ENCODE data around the gene SALL3.
"Not testable (repeated sequence)": the region's sequence is repeated elsewhere in the genome, so short reads cannot be mapped to it uniquely, and the experiment has no call there.

The SALL3 gene

DNA sequence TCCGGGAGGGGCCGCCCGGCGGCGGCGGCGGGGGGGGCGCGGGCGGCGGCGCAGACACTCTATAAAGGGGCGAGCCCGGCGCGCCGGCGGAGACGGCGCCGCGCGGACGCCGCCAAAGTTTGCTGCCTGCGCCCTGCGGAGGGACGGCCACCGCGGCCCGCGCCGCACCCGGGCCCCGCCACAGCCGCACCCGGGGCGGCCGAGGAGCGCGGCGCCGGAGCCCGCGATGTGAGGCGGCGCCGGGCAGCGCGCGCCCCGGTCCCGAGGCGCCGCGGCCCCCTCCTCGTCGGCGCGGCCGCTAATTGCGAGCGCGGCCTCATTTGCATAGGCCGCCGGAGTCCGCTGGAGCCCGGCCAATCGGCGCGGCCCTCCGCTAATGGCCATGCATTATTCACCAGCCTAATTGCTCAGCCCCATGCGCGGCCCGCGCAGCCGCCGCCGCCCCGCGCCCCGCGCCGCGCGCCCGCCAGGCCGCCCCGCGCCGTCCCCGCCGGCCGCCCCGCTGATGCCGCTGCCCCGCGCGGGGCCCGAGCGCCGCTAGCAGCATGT is at the start of gene SALL3:
Gene SALL3, plus strand, starts transcription at position 89 of the 549 bp plus-strand sequence. Its CDS starts 457 bp downstream, at position 546.
- peak in 1 of 2 experiments; percentile 42 for DNase-seq

DNA sequence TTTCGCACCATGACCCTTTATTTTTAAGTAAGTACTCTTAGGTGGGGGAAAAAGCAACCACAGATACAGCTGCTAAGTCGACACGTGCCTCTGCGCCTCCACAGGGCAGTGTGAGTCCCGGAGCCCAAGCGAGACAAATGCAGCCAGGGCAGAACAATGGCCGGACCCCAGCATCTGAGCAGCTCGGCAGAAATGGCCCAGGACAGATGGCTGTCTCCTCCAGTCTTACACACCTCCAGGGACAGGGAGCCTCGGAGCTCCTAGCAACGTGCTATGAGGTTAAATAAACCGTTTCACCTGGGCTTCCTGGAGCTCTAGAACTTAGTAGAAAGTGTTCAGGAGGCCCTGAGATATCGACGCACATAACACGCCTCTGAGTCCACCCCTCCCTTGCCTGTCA is 47.3 kb upstream of the SALL3 start:
- no peak for DNase-seq

DNA sequence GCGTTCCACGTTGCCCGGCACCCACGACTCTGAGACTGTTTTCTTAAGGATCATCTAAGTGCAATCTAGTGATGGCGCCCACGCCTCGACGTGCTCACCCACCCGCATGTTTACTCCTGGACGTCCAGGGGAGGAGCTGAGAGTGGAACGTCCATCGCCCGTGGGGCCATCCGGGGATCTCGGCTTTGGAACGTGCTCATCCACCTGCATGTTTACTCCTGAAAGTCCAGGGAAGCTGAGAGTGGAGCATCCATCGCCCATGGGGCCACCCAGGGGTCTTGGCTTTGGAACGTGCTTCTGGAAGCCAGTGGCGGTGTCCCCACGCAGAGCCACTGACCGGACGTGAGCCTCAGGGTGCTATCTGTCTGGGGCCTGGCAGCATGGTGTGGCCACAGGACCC is 45.6 kb upstream of the SALL3 start:
- DNase-seq = no peak

DNA sequence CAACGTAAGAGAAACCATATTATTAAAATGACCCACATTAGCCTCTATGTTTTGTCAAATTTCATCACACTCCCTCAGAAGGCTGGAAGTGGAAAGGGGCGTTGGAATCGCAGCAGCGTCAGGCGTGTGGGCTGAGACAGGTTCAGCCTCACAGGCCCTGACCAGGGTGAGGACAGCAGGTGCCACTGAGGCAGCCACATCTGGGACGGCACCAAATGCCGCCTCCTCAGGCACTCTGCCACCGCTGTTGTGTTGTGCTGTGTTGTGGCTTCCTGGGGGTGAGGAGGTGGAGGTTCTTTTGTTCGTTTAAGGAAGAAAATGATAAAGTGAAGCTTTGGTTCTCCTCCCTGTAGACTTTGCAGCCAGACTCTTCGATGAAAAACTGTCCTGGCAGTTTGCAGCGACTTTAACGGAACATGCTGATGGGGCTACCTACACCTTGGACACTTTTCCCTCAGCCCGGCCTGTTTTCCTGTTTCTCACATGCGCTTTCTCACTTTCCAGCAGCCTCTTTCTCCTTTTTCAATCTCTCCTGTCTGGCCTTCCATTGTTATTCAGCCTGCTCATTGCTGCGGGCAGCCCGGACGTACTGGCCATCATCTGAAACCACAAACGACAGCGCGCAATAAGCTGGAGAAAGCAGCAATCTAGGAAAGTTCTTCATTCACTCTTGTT is 44.9 kb upstream of the SALL3 start:
- no peak for DNase-seq

DNA sequence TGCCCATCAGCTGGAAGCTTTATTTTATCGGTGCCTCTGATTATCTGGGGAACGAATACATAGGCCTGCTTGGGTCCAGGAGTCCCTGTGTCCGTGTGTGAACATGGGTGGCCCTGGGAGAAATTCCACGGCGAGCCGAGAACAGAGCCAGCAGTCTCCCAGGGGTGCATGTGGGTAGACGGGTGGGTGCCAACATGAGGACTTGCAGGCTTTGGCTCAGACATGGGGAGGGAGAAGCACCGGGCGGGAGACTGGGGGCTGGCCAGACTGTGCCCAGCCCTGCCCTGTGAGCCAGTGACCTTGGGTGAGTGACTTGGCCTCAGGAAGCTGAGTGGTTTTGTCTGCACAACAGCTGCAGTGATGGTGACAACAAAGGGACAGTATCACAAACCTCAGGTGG is 44.2 kb upstream of the SALL3 start:
- DNase-seq = no peak

DNA sequence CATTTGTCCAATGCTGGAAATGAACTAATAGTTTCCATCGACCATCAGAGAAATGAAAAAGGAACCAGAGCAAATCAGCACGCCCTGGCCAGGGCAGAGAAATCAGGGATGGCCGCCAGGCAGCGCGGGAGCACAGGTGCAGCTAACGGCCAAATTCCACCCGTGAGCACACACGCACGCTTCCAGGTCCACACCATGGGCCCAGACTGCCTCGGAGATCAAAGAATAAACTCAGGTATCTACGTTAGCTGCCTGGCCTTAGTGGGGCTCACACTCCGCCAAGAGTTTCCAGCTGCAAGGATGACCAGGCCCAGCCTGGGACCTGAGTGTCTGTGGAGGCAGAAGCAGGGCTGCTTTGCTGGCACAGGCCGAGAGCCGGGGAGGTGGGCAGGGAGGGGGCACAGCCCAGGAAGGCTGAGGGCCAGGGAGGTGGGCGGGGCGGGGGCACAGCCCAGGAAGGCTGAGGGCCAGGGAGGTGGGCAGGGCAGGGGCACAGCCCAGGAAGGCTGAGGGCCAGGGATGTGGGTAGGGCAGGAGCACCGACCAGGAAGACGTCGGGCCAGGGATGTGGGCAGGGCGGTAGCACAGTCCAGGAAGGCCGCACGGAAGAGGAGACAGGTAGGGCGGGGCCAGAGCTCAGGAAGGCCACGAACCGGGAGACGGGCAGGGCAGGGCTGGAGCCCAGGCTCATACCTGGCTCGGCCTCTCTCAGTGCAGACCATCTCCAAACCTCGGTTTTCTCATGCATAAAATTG is 43.2 kb upstream of the SALL3 start:
- DNase-seq = no peak

DNA sequence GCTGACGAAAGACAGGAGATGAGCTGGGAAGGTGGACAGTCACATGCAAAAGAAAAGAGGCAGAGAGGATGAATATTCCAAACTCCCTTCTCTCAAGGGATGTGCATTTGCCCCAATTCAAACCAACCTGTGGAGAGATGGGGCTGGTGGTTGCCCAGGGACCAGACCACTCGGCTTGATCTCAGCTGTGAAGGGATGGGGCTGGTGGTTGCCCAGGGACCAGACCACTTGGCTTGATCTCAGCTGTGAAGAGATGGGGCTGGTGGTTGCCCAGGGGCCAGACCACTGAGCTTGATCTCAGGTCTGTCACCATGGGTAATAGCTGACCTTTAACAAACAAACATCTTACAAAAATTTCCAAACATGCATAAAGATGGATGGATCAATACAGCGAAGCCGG is 42.5 kb upstream of the SALL3 start:
- no peak for DNase-seq

DNA sequence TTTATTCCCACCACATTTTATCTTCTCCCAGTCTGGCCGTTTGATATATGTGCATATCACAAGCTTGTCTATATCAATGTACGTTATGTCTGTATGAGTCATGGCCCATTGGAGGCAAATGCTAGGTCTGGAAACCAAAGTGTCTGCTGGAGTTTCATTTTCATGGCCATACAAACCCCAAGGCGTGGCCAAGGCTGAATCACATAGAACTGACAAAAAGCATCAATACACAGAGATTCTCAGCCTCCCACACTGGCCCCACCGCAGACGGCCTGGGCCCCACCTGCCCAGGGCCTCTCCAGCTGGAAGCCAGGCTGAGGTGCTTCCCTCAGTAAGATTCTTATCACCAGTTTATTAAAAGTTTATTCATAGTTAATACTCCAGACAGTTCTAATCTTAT is 40.5 kb upstream of the SALL3 start:
- no peak for DNase-seq

DNA sequence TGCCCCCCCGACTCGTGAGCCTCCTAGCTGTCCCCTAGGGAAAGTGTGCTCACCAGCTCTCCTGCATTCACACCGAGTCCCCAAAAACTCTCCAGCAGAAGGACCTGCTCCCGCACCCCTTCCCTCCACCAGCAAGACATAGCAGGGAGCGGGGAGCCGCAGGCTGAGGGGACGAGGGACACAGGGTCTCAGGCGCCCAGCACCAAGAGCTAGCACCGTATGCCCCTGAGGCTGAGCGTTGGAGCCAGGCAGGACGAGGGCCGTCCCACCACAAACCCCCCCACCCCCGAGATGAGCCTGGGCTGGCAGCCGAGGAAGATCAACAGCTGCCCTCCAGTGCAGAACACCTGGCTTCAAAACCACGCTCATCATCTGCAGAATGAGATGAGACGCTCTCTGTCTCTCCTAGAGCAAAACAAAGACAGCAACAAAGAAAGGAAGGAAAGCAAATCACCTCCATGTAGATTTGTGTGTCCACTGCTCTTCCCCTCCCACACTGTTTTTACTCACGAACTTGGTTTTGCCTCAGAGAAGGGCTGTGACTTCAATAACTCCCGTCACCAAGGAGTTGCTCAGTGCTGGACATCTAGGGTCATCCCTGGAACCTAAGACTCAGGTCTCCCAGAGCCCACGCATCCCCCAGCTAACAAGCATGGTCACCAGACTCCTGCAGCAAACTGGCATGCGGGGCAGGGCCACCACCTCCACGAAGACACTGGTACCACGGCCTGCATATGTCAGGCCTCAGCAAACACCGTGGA is 39.7 kb upstream of the SALL3 start:
- no peak for DNase-seq

DNA sequence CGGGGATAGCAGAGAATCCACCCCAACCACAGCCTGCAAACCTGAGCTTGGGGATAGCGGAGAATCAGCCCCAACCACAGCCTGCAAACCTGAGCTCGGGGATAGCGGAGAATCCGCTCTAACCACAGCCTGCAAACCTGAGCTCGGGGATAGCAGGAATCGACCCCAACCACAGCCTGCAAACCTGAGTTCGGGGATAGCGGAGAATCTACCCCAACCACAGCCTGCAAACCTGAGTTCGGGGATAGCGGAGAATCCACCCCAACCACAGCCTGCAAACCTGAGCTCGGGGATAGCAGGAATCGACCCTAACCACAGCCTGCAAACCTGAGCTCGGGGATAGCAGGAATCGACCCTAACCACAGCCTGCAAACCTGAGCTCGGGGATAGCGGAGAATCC is 37.4 kb upstream of the SALL3 start:
- DNase-seq = not testable (repeated sequence)

DNA sequence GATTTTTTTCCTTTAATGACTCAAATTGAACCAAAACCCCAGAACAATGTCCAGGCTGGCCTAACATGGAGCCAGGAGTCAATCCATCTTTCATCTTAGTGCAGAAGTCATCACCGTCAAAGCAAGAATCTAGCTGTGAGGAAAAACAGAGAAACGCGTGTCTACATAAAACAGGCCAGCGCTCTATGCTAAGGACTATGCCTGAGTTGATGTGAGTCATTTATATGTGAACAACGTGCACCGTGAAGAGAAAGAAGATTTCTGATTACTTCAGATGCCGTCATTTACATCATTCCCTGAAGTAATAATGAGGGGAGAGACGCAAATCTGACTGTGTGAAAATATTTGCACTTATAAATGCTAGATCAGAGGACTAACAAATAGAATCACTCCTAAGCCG is 34.0 kb upstream of the SALL3 start:
- DNase-seq = no peak

DNA sequence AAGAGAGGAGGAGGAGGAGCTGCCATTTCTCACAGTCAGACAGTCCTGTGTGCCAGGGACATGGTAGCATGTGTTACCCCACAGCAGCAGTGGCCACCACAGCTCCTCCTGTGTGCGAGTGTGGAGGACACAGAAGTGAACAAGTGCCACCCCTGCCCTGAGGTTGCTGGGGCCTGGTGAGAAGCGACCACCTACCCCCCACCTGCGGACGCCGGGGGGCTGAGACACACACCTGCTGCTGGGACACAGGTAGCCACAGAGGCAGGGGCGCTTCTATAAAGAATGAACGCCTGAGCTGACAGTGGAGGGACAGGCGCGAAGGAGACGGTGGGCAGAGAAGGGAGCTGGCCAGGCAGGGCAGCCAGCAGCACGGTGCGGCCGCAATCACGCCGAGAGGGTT is 32.3 kb upstream of the SALL3 start:
- DNase-seq = no peak

DNA sequence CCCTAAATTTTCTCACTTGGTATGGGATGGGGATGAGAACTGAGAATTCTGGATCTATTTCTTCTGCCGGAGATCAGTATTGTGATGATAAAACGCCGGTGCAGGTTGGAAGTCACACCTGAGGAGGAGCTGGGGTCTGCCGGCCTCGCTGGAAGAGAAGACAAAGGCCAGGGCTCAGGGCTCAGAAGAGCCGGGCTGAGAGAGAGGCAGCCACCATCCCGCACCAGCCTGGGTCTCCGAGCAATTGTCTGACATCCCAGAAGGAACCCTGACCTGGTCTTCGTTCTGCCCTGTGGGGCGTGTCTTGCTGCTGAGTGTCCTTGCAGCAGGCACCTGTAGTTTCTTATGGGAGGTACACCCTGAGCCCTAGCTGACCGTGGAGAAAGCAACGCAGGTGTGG is 31.4 kb upstream of the SALL3 start:
- DNase-seq = no peak

DNA sequence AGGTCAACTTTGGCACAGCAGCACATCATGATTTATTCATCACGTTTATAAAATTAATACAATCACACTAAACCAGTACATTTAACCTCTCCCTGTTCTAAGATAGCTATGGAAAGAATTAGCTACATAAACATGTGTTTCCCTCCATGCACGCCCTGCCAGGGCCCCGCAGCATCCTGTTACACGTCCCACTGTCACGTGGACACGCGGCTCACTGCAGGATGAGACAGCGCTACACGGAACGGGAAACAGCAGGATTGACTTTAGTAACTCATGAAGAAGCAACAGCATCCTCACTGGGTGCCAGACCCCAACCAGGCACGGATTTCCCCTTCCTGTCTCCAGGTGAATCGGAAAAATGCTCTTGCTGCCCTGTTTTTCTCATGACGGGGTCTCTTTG is 30.9 kb upstream of the SALL3 start:
- DNase-seq = no peak

DNA sequence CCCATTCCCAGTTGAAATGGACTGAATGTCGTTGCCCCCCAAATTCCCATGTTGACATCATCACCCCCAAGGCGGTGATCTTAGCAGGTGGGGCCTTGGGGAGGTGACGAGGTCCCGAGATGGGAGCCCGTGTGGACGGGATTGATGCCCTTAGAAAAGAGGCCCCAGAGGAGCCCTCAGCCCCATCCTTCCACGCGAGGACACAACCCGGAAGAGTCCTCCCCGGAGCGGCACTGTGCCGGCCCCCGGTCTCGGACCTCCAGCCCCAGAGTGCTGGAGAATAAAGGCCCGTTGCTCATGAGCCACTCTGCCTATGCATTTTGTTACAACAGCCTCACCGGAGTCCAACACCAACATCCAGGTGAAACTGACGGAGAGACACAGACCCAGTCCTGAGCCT is 30.4 kb upstream of the SALL3 start:
- no peak for DNase-seq

DNA sequence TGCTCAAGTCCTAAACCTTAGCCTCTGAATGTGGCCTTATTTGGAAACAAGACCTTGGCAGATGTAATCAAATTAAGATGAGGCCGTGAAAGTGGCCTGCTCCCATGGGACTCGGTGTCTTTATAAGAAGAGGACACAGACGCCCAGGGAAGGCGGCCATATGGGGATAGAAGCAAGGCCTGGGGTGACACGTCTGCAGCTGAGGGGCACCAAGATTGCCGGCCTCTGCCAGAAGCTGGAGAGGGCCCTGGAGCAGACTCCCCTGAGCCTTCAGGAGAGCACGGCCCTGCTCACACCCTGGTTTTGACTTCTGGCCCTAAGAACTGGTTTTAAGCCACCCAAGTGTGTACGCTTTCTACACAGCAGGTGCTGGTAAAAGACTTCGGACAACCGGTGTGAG is 29.2 kb upstream of the SALL3 start:
- DNase-seq = no peak

DNA sequence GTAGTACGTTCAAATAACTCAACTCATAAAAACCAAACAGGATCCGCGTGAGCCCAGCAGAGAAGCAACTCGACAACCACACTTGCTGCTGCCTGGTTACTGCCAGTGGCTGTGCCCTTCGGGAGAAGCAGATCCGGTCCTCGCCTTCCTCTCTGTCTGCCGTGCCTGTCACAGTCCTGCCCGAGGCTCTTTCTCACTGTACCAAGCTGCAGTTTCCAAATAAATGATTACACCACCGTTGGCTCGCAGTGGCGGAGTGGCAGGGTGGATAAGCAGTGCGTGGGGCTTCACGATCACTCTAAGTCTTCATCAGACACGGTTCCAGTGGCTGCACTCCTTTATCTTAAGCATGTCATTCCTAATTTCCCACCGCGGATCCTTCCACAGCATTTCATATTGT is 26.1 kb upstream of the SALL3 start:
- no peak for DNase-seq

DNA sequence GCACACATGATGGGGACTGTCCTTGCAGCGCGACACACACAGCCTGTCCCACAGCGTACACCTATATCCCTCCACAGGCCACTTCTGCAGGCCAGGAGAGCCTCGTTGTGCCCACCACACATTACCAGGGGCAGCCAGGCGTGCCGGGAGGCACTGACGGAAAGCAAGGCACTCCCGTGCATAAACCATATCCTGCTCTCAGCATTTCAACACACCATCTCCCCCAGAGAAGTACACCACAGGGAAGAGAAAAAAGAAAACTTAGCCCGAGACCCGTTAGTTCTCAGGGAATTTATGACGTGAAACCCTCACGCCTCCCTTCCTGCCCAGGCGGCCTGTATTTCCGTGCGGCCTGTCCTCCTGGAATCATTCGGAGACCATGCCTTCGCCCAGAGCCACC is 24.6 kb upstream of the SALL3 start:
- DNase-seq = no peak

DNA sequence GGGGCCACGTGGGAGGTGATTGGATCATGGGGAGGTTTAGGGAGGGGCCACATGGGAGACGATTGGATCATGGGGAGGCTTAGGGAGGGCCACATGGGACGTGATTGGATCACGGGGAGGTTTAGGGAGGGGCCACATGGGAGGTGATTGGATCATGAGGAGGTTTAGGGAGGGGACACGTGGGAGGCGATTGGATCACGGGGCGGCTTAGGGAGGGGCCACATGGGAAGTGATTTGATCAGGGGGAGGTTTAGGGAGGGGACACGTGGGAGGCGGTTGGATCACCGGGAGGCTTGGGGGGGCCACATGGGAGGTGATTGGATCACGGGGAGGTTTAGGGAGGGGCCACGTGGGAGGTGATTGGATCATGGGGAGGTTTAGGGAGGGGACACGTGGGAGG is 22.5 kb upstream of the SALL3 start:
- DNase-seq = no peak

DNA sequence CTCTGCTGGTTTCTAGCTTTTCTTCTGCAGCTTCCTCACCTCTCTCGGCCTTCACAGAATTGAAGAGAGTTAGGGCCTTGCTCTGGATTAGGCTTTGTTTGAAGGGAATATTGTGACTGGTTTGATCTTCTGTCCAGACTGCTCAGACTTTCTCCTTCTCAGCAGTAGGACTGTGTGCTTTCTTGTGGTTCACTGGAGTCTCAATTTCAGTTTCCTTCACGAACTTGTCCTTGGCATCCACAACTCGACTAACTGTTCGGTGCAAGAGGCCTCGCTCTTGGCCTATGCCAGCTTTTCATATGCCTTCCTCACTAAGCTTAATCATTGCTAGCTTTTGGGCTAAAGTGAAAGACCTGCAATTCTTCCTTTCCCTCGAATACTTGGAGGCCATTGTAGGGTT is 18.9 kb upstream of the SALL3 start:
- no peak for DNase-seq

DNA sequence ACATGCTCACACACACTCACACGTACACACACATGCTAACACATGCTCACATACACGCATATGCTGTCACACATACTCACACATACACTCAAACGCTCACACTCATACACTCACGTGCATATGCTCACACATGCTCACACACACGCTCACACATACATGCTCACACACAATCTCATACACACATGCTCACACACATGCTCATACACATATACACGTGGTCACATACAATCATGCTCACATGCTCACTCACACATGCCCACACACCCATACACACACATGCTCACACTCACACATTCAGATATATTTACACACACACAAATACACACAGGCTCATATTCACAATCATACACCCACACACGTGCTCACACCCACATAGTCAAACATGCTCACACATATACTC is 17.5 kb upstream of the SALL3 start:
- DNase-seq = no peak

DNA sequence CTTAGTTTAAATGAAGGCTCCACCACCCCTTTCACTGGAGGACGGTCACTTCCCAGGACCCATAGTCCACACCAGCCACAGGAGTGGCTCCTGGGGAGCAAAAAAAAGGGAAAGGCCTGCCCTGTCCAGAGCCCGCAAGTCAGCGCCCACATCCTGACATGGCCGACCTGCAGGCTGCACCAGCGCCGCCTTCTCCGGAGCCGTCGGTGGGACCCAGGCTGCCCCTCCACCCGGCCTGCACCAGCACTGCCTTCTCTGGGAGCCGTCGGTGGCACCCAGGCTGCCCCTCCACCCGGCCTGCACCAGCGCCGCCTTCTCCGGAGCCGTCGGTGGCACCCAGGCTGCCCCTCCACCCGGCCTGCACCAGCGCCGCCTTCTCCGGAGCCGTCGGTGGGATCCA is 14.9 kb upstream of the SALL3 start:
- not testable (repeated sequence) for DNase-seq

DNA sequence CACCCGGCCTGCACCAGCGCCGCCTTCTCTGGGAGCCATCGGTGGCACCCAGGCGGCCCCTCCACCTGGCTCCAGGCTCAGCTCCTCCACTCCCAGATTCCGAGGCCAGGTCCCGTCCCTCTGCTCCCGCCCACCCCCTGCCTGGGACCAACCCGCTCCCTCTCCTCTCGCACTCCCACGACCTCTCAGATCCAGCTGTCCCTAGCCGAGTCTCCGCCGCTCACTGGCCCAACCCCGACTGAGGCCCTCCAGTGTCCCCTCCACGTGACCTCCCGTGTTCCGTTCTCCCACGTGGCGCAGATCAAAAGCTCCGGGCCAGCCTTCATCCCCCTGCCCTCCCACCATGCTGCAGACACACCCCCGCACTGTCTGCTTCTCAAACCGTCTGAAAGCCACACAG is 14.4 kb upstream of the SALL3 start:
- no peak for DNase-seq

Measured in NCI-H526 (cell line).